SK-N-SH treated with all-trans-retinoic acid at 6 μM for 48 hours (cell line): Measurements from ENCODE around the gene IGSF8.

ENCODE experiments used
- ATAC-seq: fragments of 200-7000 bp; cut with Tn5 transposase; 3 replicates; pipeline ENCODE4 v1.9.1; 2020; ENCODE audit warnings: mild to moderate bottlenecking, moderate library complexity
- ARNTL ChIP-seq: fragments of 450-650 bp; formaldehyde crosslinking; IDR thresholded peaks from 2 replicates; pipeline ENCODE4 v1.5.0; 2020; ENCODE audit warnings: low read depth, mild to moderate bottlenecking, moderate library complexity, borderline replicate concordance
- CSDC2 ChIP-seq: fragments of 250-450 bp; sonication (Bioruptor Pico); IDR thresholded peaks from 2 replicates; pipeline ENCODE4 v1.5.0; 2020; ENCODE audit warnings: mild to moderate bottlenecking, moderate library complexity
- ESRRG ChIP-seq: fragments of 250-450 bp; sonication (Bioruptor Pico); IDR thresholded peaks from 2 replicates; pipeline ENCODE4 v1.6.1; 2021; ENCODE audit warnings: mild to moderate bottlenecking
- GLIS3 ChIP-seq: fragments of 250-450 bp; sonication (Bioruptor Pico); IDR thresholded peaks from 2 replicates; pipeline ENCODE4 v1.5.0; 2020; ENCODE audit warnings: mild to moderate bottlenecking, moderate library complexity
- ISL1 ChIP-seq: fragments of 250-450 bp; sonication (Bioruptor Pico); IDR thresholded peaks from 2 replicates; pipeline ENCODE4 v2.1.2; 2022; ENCODE audit warnings: mild to moderate bottlenecking, moderate library complexity
- PPARA ChIP-seq: fragments of 250-450 bp; sonication (Bioruptor Pico); IDR thresholded peaks from 2 replicates; pipeline ENCODE4 v1.5.0; 2020; ENCODE audit warnings: mild to moderate bottlenecking, borderline replicate concordance
- RARB ChIP-seq: fragments of 250-450 bp; sonication (Bioruptor Pico); IDR thresholded peaks from 2 replicates; pipeline ENCODE4 v1.8.0; 2021; ENCODE audit warnings: mild to moderate bottlenecking, moderate library complexity
- SNAI2 ChIP-seq: fragments of 250-450 bp; sonication (Bioruptor Pico); IDR thresholded peaks from 2 replicates; pipeline ENCODE4 v1.5.0; 2020; ENCODE audit warnings: mild to moderate bottlenecking, moderate library complexity
- TCF4 ChIP-seq: fragments of 250-450 bp; sonication (Bioruptor Pico); IDR thresholded peaks from 2 replicates; pipeline ENCODE4 v1.8.0; 2021; ENCODE audit warnings: mild to moderate bottlenecking, moderate library complexity, borderline replicate concordance
- TOX ChIP-seq: fragments of 250-450 bp; sonication (Bioruptor Pico); IDR thresholded peaks from 2 replicates; pipeline ENCODE4 v1.8.0; 2021; ENCODE audit warnings: mild to moderate bottlenecking, moderate library complexity, borderline replicate concordance
- ZC3H10 ChIP-seq: fragments of 250-450 bp; sonication (Bioruptor Pico); IDR thresholded peaks from 2 replicates; pipeline ENCODE4 v1.5.1; 2021; ENCODE audit warnings: mild to moderate bottlenecking, moderate library complexity
- ZFP3 ChIP-seq: fragments of 250-450 bp; sonication (Bioruptor Pico); IDR thresholded peaks from 2 replicates; pipeline ENCODE4 v1.5.0; 2020; ENCODE audit warnings: mild to moderate bottlenecking, moderate library complexity
- ZNF565 ChIP-seq: fragments of 450-650 bp; formaldehyde crosslinking; conservative IDR thresholded peaks from 2 replicates; pipeline ENCODE4 v1.5.0; 2020; ENCODE audit warnings: low read depth, mild to moderate bottlenecking, moderate library complexity
- ZNF70 ChIP-seq: fragments of 450-650 bp; formaldehyde crosslinking; IDR thresholded peaks from 2 replicates; pipeline ENCODE4 v1.5.0; 2020; ENCODE audit warnings: mild to moderate bottlenecking, moderate library complexity
- ZNF8 ChIP-seq: fragments of 450-650 bp; formaldehyde crosslinking; IDR thresholded peaks from 2 replicates; pipeline ENCODE4 v1.5.0; 2020; ENCODE audit warnings: mild to moderate bottlenecking, moderate library complexity
- TF ChIP-seq, protein P1 (sequence below): fragments of 250-450 bp; sonication (Bioruptor Pico); IDR thresholded peaks from 2 replicates; pipeline ENCODE4 v1.5.1; 2021; ENCODE audit warnings: mild to moderate bottlenecking, moderate library complexity
- TF ChIP-seq, protein P2 (sequence below): fragments of 250-450 bp; sonication (Bioruptor Pico); IDR thresholded peaks from 2 replicates; pipeline ENCODE4 v1.8.0; 2020; ENCODE audit warnings: mild to moderate bottlenecking, moderate library complexity, borderline replicate concordance
- TF ChIP-seq, protein P3 (sequence below): fragments of 250-450 bp; sonication (Bioruptor Pico); IDR thresholded peaks from 2 replicates; pipeline ENCODE4 v1.5.0; 2020; ENCODE audit warnings: mild to moderate bottlenecking, moderate library complexity

IGSF8 gene

DNA sequence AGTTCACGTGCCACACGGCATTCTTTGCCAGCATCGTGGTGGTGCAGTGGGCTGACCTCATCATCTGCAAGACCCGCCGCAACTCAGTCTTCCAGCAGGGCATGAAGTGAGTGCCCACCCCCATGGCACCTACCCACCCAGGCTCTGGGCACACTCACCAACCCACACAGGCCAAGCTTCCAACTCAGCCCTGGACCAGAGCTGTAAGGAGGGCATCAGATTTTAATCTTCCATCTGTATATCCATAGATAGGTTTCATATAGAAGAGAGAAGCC is 38.4 kb upstream of the IGSF8 start:
- no peak; the same call in 2 of the 3 replicates for ATAC-seq
- no peak for TF ChIP-seq RARB (CRISPR knock-in tag)
- no peak for TF ChIP-seq SNAI2 (CRISPR knock-in tag)
- no peak for TF ChIP-seq ESRRG (CRISPR knock-in tag)
- no peak for TF ChIP-seq ZFP3 (CRISPR knock-in tag)
- no peak for TF ChIP-seq ZC3H10 (CRISPR knock-in tag)
- no peak for TF ChIP-seq ISL1 (CRISPR knock-in tag)
- no peak for TF ChIP-seq CSDC2 (CRISPR knock-in tag)
- TF ChIP-seq, protein P1, sequence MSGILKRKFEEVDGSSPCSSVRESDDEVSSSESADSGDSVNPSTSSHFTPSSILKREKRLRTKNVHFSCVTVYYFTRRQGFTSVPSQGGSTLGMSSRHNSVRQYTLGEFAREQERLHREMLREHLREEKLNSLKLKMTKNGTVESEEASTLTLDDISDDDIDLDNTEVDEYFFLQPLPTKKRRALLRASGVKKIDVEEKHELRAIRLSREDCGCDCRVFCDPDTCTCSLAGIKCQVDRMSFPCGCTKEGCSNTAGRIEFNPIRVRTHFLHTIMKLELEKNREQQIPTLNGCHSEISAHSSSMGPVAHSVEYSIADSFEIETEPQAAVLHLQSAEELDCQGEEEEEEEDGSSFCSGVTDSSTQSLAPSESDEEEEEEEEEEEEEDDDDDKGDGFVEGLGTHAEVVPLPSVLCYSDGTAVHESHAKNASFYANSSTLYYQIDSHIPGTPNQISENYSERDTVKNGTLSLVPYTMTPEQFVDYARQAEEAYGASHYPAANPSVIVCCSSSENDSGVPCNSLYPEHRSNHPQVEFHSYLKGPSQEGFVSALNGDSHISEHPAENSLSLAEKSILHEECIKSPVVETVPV: no peak
- TF ChIP-seq ARNTL: no peak
- TF ChIP-seq, protein P2, sequence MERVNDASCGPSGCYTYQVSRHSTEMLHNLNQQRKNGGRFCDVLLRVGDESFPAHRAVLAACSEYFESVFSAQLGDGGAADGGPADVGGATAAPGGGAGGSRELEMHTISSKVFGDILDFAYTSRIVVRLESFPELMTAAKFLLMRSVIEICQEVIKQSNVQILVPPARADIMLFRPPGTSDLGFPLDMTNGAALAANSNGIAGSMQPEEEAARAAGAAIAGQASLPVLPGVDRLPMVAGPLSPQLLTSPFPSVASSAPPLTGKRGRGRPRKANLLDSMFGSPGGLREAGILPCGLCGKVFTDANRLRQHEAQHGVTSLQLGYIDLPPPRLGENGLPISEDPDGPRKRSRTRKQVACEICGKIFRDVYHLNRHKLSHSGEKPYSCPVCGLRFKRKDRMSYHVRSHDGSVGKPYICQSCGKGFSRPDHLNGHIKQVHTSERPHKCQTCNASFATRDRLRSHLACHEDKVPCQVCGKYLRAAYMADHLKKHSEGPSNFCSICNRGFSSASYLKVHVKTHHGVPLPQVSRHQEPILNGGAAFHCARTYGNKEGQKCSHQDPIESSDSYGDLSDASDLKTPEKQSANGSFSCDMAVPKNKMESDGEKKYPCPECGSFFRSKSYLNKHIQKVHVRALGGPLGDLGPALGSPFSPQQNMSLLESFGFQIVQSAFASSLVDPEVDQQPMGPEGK (CRISPR knock-in tag): no peak
- no peak for TF ChIP-seq TOX (CRISPR knock-in tag)

DNA sequence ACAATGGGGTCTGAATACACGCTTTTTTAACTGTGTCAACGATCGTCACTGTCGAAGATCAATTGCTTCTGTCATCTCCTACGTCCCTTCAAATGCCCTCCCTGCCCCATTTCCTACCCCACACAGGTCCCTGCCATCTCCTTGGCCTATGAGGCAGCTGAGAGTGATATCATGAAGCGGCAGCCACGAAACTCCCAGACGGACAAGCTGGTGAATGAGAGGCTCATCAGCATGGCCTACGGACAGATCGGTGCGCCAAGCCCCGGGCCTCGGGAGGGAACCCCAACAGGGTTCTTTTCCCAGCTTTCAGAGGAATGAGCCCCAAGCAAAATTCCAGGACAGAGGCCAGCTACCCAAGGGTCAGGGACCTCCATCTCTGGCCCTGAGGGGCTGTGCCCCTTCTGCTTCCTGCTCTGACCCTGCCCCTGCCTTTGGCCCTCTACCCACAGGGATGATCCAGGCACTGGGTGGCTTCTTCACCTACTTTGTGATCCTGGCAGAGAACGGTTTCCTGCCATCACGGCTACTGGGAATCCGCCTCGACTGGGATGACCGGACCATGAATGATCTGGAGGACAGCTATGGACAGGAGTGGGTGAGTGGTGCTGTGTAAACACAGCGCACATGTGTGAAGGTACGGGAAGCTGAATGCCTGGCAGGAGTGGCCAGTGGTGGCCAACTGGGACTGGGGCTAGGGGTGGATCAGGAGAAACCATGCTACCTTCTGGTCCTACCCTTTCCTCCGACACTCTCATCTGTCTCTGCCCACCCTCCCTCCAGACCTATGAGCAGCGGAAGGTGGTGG is 37.9 kb upstream of the IGSF8 start:
- no peak for ATAC-seq
- TF ChIP-seq GLIS3 (CRISPR knock-in tag) (no peak), RARB (CRISPR knock-in tag) (no peak), PPARA (CRISPR knock-in tag) (no peak), TOX (CRISPR knock-in tag) (no peak), ISL1 (CRISPR knock-in tag) (no peak), ESRRG (CRISPR knock-in tag) (no peak), ZNF70 (CRISPR knock-in tag) (no peak), ZNF8 (CRISPR knock-in tag) (no peak), ARNTL (no peak), TCF4 (CRISPR knock-in tag) (no peak)
- TF ChIP-seq, protein P2 (CRISPR knock-in tag): no peak
- TF ChIP-seq, protein P3, sequence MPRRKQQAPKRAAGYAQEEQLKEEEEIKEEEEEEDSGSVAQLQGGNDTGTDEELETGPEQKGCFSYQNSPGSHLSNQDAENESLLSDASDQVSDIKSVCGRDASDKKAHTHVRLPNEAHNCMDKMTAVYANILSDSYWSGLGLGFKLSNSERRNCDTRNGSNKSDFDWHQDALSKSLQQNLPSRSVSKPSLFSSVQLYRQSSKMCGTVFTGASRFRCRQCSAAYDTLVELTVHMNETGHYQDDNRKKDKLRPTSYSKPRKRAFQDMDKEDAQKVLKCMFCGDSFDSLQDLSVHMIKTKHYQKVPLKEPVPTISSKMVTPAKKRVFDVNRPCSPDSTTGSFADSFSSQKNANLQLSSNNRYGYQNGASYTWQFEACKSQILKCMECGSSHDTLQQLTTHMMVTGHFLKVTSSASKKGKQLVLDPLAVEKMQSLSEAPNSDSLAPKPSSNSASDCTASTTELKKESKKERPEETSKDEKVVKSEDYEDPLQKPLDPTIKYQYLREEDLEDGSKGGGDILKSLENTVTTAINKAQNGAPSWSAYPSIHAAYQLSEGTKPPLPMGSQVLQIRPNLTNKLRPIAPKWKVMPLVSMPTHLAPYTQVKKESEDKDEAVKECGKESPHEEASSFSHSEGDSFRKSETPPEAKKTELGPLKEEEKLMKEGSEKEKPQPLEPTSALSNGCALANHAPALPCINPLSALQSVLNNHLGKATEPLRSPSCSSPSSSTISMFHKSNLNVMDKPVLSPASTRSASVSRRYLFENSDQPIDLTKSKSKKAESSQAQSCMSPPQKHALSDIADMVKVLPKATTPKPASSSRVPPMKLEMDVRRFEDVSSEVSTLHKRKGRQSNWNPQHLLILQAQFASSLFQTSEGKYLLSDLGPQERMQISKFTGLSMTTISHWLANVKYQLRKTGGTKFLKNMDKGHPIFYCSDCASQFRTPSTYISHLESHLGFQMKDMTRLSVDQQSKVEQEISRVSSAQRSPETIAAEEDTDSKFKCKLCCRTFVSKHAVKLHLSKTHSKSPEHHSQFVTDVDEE: no peak
- TF ChIP-seq, protein P1: no peak

DNA sequence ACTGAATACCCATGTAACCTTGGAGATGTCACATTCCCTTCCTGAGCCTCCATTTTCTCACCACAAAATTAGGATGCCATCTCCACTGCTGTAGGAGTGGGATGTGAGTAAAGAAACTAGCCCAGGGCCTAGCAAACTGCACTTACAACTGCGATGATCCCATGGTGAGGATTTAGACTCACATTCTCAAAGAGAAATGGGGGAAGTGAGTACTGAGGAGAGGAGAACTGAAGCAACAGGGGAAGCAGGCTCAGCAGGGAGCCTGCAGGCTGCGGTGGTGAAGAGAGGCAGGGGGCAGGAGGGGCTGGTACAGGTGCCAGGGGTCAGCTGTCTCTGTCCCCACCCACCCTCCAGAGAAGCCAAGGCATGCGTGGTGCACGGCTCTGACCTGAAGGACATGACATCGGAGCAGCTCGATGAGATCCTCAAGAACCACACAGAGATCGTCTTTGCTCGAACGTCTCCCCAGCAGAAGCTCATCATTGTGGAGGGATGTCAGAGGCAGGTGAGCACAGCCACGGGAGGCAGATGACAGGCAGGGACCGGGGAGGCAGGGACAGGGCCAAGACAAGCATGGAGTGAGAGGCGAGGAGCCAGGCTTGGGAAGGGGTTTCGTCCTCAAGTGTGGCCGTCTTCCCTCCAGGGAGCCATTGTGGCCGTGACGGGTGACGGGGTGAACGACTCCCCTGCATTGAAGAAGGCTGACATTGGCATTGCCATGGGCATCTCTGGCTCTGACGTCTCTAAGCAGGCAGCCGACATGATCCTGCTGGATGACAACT is 36.6 kb upstream of the IGSF8 start:
- no peak for TF ChIP-seq ZNF565 (CRISPR knock-in tag)
- TF ChIP-seq, all 23 proteins: peak for 0
- ATAC-seq: no peak
